HFFc6 (cell line): ENCODE results near the gene DDR2. TPM values are rescaled to one million over a fixed set of nuclear protein-coding genes. Genes with fewer than 3 reads are reported as not detected.

Experiments
- DNase-seq: peaks from one replicate; pipeline ENCODE4 v3.0.0-alpha.2; 2018
- H3K27ac Mint-ChIP-seq: 2 replicates; pipeline ENCODE4 v1.8.0; 2020; ENCODE audit warnings: mild to moderate bottlenecking, mixed read lengths
- H3K27me3 Mint-ChIP-seq: 2 replicates; pipeline ENCODE4 v1.8.0; 2021; ENCODE audit warnings: mild to moderate bottlenecking, moderate library complexity, mixed read lengths; ENCODE audit not compliant: insufficient read depth
- H3K36me3 Mint-ChIP-seq: 2 replicates; pipeline ENCODE4 v1.8.0; 2021; ENCODE audit warnings: low read depth, mixed read lengths
- H3K4me1 Mint-ChIP-seq: 2 replicates; pipeline ENCODE4 v1.8.0; 2020; ENCODE audit warnings: low read depth, mixed read lengths
- H3K4me3 Mint-ChIP-seq: 2 replicates; pipeline ENCODE4 v1.8.0; 2020; ENCODE audit warnings: mild to moderate bottlenecking, moderate library complexity, mixed read lengths
- H3K9me3 Mint-ChIP-seq: 2 replicates; pipeline ENCODE4 v1.8.0; 2020; ENCODE audit warnings: mild to moderate bottlenecking, mixed read lengths
- CTCF ChIP-seq: fragments of 200-600 bp; sonication (generic); IDR thresholded peaks from 2 replicates; pipeline ENCODE4 v1.5.0; 2021; ENCODE audit warnings: antibody characterized with exemption, mild to moderate bottlenecking
- total RNA-seq, 6 experiments: library from RNA; stranded (reverse); fragmentation: NEBNext Ultra II Directional; extraction: Animal tissue kit (Norgen Biotek cat#: 25700); gene quantifications; 2 replicates in 1 of 6; 3 replicates in 5 of 6; pipeline ENCODE4 v1.2.3, GENCODE V29; 2021

Gene DDR2
- total RNA-seq, 6 experiments from 2014 or later = 154 to 218 (median 187) TPM

DNA sequence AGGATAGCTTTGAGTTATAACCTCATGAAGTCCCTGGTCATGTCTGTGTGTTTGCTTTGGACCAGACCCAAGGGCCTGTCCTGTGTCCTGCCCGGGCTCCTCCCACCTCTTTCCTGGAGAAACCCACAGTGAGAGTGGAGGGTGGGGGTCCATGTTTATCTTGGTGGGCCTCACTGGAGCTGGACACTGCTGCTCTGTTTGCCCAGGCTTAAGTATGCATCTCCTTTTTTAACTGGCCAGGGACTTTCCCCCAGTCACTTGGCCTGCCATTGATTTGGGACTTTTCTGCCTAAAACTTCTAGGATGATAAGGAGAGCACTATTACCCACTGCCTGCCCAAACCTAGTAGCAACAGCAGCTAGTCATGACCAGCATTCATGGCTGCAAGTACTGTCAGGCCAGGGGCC lies 49.8 kb downstream of the DDR2 start:
- Mint-ChIP-seq H3K4me1 (peaks cover 94% of the 10 kb centered on the region), H3K4me3 (no peak overlapping the region), H3K27me3 (peaks cover 7% of the 10 kb centered on the region), H3K36me3 (peaks cover 71% of the 10 kb centered on the region), H3K9me3 (peaks cover 25% of the 10 kb centered on the region), H3K27ac (peak overlapping the region; percentile 88)
- no peak for TF ChIP-seq CTCF
- DNase-seq = no peak

- peak overlapping the region; percentile 44 for H3K27ac Mint-ChIP-seq
- H3K36me3 Mint-ChIP-seq = peaks cover 59% of the 10 kb centered on the region
- H3K9me3 Mint-ChIP-seq = no peaks in the 10 kb centered on the region
- peaks cover 94% of the 10 kb centered on the region for H3K4me1 Mint-ChIP-seq
- H3K27me3 Mint-ChIP-seq = peaks cover 1% of the 10 kb centered on the region
- TF ChIP-seq CTCF = no peak
- DNase-seq = no peak
- peak overlapping the region; percentile 9 for H3K4me3 Mint-ChIP-seq
Observed at GRCh38 chr1:162687870-162688269, 55.6 kb downstream of the DDR2 start.

- no peak for TF ChIP-seq CTCF
- H3K27ac Mint-ChIP-seq = peak overlapping the region; percentile 91
- H3K36me3 Mint-ChIP-seq = peaks cover 59% of the 10 kb centered on the region
- peaks cover 3% of the 10 kb centered on the region for H3K27me3 Mint-ChIP-seq
- H3K9me3 Mint-ChIP-seq = no peaks in the 10 kb centered on the region
- peaks cover 94% of the 10 kb centered on the region for H3K4me1 Mint-ChIP-seq
- H3K4me3 Mint-ChIP-seq = no peak overlapping the region
- DNase-seq = no peak
Observed at GRCh38 chr1:162688521-162688920, 56.3 kb downstream of the DDR2 start.

DNA sequence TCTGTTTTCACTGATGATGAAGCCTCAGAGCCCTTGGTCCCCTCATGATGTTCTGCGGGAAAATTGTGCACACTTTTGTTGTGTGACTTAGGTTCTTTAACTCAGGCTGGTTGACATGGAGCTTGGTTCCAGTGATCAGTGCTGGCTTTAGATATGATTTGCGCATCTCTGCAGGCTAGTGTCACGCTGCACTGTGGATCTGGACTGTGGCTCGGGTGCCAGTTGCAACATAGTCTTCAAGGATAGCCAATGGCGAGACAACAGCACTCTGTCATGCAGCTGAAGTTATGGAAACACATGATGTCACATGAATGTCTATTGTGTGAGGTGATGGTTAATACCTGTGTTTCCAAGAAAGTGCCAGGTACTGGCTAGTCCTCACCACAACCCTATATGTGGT lies 56.7 kb downstream of the DDR2 start:
- TF ChIP-seq CTCF = no peak
- Mint-ChIP-seq H3K36me3 (peaks cover 57% of the 10 kb centered on the region), H3K4me1 (peaks cover 94% of the 10 kb centered on the region), H3K4me3 (peak overlapping the region; percentile 77; the same call in 1 of the 2 replicates), H3K27ac (peak overlapping the region; percentile 91), H3K9me3 (no peaks in the 10 kb centered on the region), H3K27me3 (peaks cover 3% of the 10 kb centered on the region)
- DNase-seq = no peak

DNA sequence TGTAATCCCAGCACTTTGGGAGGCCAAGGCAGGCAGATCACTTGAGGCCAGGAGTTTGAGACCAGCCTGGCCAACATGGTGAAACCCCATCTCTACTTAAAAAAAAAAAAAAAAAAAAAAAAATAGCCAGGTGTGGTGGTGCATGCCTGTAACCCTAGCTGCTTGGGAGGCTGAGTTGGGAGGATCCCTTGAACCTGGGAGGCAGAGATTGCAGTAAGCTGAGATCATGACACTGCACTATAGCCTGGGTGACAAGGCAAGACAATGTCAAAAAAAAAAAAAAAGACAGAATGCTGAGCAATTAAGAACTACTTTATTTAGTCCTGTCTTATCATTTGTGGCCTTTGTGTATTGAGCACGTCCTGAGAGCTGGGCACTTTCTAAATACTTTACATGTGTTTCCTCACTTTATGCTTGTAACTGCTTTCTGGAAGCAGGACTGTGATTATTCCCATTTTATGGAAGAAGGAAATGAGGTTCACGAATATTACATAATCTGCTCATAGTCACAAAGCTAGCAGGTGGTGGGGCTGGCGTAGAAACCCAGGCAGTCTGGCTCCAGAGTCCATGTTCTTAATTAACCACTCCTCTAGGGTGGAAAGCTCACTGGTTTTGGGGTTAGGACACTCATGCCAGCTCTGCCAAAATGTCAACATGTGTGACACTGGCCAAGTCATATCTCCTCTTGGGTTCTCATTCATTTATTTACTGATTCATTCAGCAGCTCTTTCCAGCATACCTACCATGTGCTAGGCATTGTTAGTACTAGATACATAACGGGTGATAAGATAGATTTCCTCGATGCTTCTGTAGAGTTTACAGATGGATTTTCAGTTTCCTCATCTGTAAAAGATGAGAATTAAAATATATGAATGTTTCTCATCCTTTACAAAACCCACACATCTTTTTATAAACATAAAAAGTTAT lies 57.7 kb downstream of the DDR2 start:
- no peaks in the 10 kb centered on the region for H3K9me3 Mint-ChIP-seq
- H3K4me1 Mint-ChIP-seq = peaks cover 91% of the 10 kb centered on the region
- no peak for TF ChIP-seq CTCF
- H3K27ac Mint-ChIP-seq = peak overlapping the region; percentile 91
- H3K36me3 Mint-ChIP-seq = peaks cover 57% of the 10 kb centered on the region
- peak overlapping the region; percentile 77 for H3K4me3 Mint-ChIP-seq
- H3K27me3 Mint-ChIP-seq = peaks cover 3% of the 10 kb centered on the region
- DNase-seq = peak; percentile 79
